Neural crest cell (in vitro differentiated cells): Measurements from ENCODE around the gene GUCY1A2. TPM values are rescaled to one million over a fixed set of nuclear protein-coding genes. Genes with fewer than 3 reads are reported as not detected.

Source experiments
- DNase-seq: peaks from one replicate; pipeline ENCODE4 v3.0.0; 2021; ENCODE audit warnings: low read depth, mixed read lengths, low spot score
- H3K27ac Mint-ChIP-seq: one replicate; pipeline ENCODE4 v1.8.0; 2021; ENCODE audit warnings: mild to moderate bottlenecking, mixed read lengths; ENCODE audit not compliant: unreplicated experiment
- H3K27me3 Mint-ChIP-seq: 2 replicates; pipeline ENCODE4 v1.8.0; 2021; ENCODE audit warnings: low read depth, mild to moderate bottlenecking, mixed read lengths
- H3K36me3 Mint-ChIP-seq: 2 replicates; pipeline ENCODE4 v1.8.0; 2021; ENCODE audit warnings: low read depth, mild to moderate bottlenecking, mixed read lengths
- H3K4me1 Mint-ChIP-seq: 2 replicates; pipeline ENCODE4 v1.8.0; 2021; ENCODE audit warnings: mixed read lengths
- H3K4me3 Mint-ChIP-seq: one replicate; pipeline ENCODE4 v1.8.0; 2021; ENCODE audit warnings: mild to moderate bottlenecking, mixed read lengths
- H3K9me3 Mint-ChIP-seq: 2 replicates; pipeline ENCODE4 v1.8.0; 2021; ENCODE audit warnings: mixed read lengths
- total RNA-seq: library from RNA; stranded (reverse); gene quantifications from 2 replicates; pipeline ENCODE4 v1.2.1, GENCODE V29; 2021
- TF ChIP-seq, protein P1 (sequence below): fragments of 200-600 bp; sonication (generic); conservative IDR thresholded peaks from 2 replicates; pipeline ENCODE4 v1.5.0; 2021; ENCODE audit warnings: antibody characterized with exemption, mild to moderate bottlenecking

The GUCY1A2 gene
- total RNA-seq, 1 donor from 2014 or later = 4.0 TPM

- H3K27ac Mint-ChIP-seq = no peak overlapping the region
- H3K27me3 Mint-ChIP-seq = peaks cover under 1% of the 10 kb centered on the region
- no peaks in the 10 kb centered on the region for H3K36me3 Mint-ChIP-seq
- no peak for DNase-seq
- H3K4me1 Mint-ChIP-seq = peaks cover 9% of the 10 kb centered on the region
- H3K4me3 Mint-ChIP-seq = no peak overlapping the region
- TF ChIP-seq, protein P1, sequence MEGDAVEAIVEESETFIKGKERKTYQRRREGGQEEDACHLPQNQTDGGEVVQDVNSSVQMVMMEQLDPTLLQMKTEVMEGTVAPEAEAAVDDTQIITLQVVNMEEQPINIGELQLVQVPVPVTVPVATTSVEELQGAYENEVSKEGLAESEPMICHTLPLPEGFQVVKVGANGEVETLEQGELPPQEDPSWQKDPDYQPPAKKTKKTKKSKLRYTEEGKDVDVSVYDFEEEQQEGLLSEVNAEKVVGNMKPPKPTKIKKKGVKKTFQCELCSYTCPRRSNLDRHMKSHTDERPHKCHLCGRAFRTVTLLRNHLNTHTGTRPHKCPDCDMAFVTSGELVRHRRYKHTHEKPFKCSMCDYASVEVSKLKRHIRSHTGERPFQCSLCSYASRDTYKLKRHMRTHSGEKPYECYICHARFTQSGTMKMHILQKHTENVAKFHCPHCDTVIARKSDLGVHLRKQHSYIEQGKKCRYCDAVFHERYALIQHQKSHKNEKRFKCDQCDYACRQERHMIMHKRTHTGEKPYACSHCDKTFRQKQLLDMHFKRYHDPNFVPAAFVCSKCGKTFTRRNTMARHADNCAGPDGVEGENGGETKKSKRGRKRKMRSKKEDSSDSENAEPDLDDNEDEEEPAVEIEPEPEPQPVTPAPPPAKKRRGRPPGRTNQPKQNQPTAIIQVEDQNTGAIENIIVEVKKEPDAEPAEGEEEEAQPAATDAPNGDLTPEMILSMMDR = no peak
- H3K9me3 Mint-ChIP-seq = no peaks in the 10 kb centered on the region
Observed at GRCh38 chr11:107011977-107012376, 6.3 kb downstream of the GUCY1A2 start.

- TF ChIP-seq, protein P1 = no peak
- Mint-ChIP-seq H3K27me3 (no peaks in the 10 kb centered on the region), H3K27ac (no peak overlapping the region), H3K4me3 (no peak overlapping the region), H3K9me3 (no peaks in the 10 kb centered on the region), H3K4me1 (no peaks in the 10 kb centered on the region), H3K36me3 (no peaks in the 10 kb centered on the region)
- no peak for DNase-seq
Observed at GRCh38 chr11:107009190-107009589, 9.1 kb downstream of the GUCY1A2 start.

GRCh38 chr11:107006076-107006833, 12.0 kb downstream of the GUCY1A2 start:
- DNase-seq = no peak
- Mint-ChIP-seq H3K27ac (no peak overlapping the region), H3K36me3 (no peaks in the 10 kb centered on the region), H3K4me3 (no peak overlapping the region), H3K9me3 (no peaks in the 10 kb centered on the region), H3K27me3 (no peaks in the 10 kb centered on the region), H3K4me1 (no peaks in the 10 kb centered on the region)
- TF ChIP-seq, protein P1 = no peak

DNA sequence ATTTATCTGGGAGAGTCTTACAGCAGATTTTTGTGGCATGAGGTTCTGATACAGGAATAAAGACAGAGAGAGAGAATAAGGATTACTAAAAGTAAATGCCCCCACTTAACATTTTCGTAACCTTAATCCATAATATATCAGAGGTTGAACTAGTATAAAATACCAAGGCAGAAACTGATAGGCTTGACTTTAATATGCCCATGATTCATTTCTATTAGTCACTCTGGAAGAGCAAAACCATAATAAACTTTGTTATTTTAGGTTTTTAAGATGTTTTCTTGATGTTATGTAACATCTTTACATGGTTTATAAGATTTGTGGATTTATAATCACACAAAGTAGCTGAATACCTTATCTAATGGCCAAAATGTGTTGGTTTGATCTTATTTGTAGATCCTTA, 19.1 kb downstream of the GUCY1A2 start:
- Mint-ChIP-seq H3K9me3 (no peaks in the 10 kb centered on the region), H3K27ac (no peak overlapping the region), H3K27me3 (no peaks in the 10 kb centered on the region), H3K4me3 (no peak overlapping the region), H3K4me1 (peaks cover 6% of the 10 kb centered on the region), H3K36me3 (no peaks in the 10 kb centered on the region)
- TF ChIP-seq, protein P1 = no peak
- no peak for DNase-seq

- H3K4me3 Mint-ChIP-seq = no peak overlapping the region
- no peak overlapping the region for H3K27ac Mint-ChIP-seq
- TF ChIP-seq, protein P1 = no peak
- no peaks in the 10 kb centered on the region for H3K27me3 Mint-ChIP-seq
- H3K36me3 Mint-ChIP-seq = no peaks in the 10 kb centered on the region
- no peak for DNase-seq
- no peaks in the 10 kb centered on the region for H3K9me3 Mint-ChIP-seq
- H3K4me1 Mint-ChIP-seq = peaks cover 6% of the 10 kb centered on the region
Observed at GRCh38 chr11:106998916-106999188, 19.4 kb downstream of the GUCY1A2 start.
